Sigmoid colon (tissue), 4 donors: Measurements from ENCODE around the gene ZC3HAV1.

Experiments used
- CTCF ChIP-seq, 4 experiments: fragments of 450-650 bp in 3 of 4; fragments of 200-600 bp in 1 of 4; IDR thresholded peaks; one replicate each; pipeline ENCODE4 v1.5.1; 2016 to 2019; ENCODE audit warnings: antibody characterized with exemption in 4 of 4, mild to moderate bottlenecking in 3 of 4, moderate library complexity in 2 of 4
- EP300 ChIP-seq, 4 donors: sonication (generic); formaldehyde crosslinking; IDR thresholded peaks; one replicate each; pipeline ENCODE4 v1.6.1; 2017; ENCODE audit warnings: antibody characterized with exemption in 4 of 4
- POLR2A ChIP-seq, 2 donors: fragments of 450-650 bp; IDR thresholded peaks; one replicate each; pipeline ENCODE4 v1.6.1; 2016; ENCODE audit warnings: antibody characterized with exemption in 2 of 2, mild to moderate bottlenecking in 2 of 2, moderate library complexity in 2 of 2
- POLR2AphosphoS5 ChIP-seq, 4 donors: sonication (generic); formaldehyde crosslinking; IDR thresholded peaks; one replicate each; pipeline ENCODE4 v1.6.1; 2017; ENCODE audit warnings: antibody characterized with exemption in 4 of 4

DNA sequence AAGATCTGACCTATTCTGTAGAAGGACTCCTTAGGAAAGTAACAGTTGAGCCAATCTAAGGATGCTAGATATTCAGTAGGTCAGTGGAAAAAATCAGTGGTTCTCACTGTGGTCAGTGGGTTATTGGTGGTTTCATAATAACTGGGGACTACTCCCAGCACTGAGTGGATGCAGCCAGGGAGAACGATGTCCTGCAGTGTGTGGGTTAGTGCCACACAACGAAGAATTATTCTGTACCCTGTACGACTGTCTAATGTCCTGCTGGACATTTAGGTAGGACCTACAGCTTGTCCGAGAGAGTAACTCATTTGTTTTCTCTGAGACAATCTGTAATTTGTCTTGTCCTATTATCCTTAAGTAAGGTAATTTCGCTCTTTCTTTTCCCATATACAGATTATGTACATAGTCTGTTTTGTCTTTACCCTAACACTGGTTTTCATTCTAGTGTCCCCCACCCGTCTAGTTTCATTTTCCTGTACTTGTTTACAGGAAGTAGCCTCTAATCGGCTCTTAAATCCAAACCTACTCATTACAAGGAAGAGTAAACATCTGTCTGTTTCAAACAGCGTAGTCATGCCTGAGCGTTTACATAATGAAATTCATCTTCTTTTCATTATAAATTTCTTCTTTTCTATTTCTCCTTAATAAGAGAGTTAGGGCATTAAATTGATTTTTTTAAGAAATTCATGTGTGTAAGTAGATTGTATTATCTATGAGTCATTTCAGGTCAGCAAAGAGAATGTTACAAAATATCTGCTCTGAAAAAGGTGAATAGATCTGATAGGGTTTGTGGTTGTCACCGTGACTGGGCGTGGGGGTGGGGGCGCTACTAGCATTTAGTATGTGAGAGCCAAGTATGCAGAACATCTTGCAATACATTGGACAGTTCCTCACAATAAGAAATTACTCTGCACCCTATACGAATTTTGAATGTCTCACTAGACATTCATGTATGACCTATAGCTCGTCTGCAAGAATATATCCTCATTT, 65.4 kb downstream of the ZC3HAV1 start:
- TF ChIP-seq POLR2AphosphoS5 (IDR thresholded peaks at IDR 0.05) (no peak), POLR2A (IDR thresholded peaks at IDR 0.05) (no peak), CTCF (IDR thresholded peaks at IDR 0.05) (no peak), EP300 (IDR thresholded peaks at IDR 0.05) (no peak)
